ENCODE data around the gene CDHR2. TPM values are rescaled to one million over a fixed set of nuclear protein-coding genes. Genes with fewer than 3 reads are reported as not detected.
A peak's percentile ranks its signal among the peaks of the same experiment; 100 is the strongest.

Gene CDHR2
- total and polyA plus RNA-seq, 2 donors from 2014 or later = 4.2 to 8.0 TPM

DNA sequence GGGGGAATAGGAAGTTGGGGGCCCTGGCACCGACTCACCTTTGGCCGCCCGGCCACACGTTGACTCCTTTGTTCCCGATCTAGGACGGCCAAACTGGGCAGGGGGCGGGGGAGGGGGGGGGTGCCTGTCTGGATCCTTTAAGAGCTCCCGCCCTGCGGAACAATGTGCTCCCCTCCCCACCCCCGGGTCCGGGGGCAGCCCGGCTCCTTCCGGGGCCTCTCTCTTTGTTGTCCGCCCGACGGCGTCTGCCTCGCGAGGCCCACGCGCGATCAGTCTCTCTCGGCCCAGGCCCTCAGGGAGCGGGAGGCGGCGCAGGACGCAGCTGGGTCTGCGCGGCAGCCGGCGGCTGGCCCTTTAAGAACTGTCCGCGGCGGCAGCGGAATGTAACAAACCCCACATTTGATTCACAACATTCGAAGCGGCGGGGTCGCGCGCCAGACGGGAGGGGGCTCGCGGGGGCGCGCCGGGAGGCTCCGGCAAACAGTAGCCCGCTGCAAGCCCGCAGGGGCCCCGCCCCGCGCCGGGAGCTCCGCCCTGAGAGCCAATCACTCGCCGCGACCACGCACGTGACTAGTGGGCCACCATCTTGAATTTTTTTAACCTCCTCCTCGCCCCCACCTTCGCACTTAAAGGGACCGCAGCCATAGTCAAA, 12.1 kb upstream of the CDHR2 start, which contains the start of gene RNF44:
Gene RNF44 (minus strand): TSS at position 501 of the 652 bp plus-strand sequence. CDS start 4,930 bp downstream, outside the sequence.
- FAIRE-seq (no peak), DNase-seq (peak; percentile 99)
- Histone ChIP-seq H3K4me3 (ENCODE audit: low read length in 3 of 3) (peak within 1 kb of the TSS; percentile 84 to 99 (median 85)), H3K9me3 (ENCODE audit: control insufficient read depth in 2 of 3, insufficient read depth in 1 of 3, low read length in 3 of 3) (no peaks in the 10 kb centered on the region), H3K27me3 (ENCODE audit: control insufficient read depth, insufficient read depth, low read length) (no peaks in the 10 kb centered on the region), H3K27ac (ENCODE audit: low read depth in 2 of 2, low read length in 2 of 2) (peak within 1 kb of the TSS; percentile 96 to 98), H3K36me3 (ENCODE audit: control insufficient read depth in 2 of 3, insufficient read depth in 3 of 3, low read length in 3 of 3) (no peaks in the 10 kb centered on the region), H3K4me1 (ENCODE audit: control insufficient read depth in 2 of 3, insufficient read depth in 2 of 3, low read depth in 1 of 3, low read length in 3 of 3) (peaks cover 2 to 35% (median 13%) of the 10 kb centered on the region in 3 donors), H3K9ac (ENCODE audit: low read length in 3 of 3) (peak within 1 kb of the TSS; percentile 76 to 91 (median 83))
- TF ChIP-seq, protein P1, sequence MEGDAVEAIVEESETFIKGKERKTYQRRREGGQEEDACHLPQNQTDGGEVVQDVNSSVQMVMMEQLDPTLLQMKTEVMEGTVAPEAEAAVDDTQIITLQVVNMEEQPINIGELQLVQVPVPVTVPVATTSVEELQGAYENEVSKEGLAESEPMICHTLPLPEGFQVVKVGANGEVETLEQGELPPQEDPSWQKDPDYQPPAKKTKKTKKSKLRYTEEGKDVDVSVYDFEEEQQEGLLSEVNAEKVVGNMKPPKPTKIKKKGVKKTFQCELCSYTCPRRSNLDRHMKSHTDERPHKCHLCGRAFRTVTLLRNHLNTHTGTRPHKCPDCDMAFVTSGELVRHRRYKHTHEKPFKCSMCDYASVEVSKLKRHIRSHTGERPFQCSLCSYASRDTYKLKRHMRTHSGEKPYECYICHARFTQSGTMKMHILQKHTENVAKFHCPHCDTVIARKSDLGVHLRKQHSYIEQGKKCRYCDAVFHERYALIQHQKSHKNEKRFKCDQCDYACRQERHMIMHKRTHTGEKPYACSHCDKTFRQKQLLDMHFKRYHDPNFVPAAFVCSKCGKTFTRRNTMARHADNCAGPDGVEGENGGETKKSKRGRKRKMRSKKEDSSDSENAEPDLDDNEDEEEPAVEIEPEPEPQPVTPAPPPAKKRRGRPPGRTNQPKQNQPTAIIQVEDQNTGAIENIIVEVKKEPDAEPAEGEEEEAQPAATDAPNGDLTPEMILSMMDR (IDR thresholded peaks at IDR 0.05; ENCODE audit: borderline replicate concordance, extremely low read depth, insufficient read depth) = no peak
- intact Hi-C loops (cut with DNase I) = no loop called here

DNA sequence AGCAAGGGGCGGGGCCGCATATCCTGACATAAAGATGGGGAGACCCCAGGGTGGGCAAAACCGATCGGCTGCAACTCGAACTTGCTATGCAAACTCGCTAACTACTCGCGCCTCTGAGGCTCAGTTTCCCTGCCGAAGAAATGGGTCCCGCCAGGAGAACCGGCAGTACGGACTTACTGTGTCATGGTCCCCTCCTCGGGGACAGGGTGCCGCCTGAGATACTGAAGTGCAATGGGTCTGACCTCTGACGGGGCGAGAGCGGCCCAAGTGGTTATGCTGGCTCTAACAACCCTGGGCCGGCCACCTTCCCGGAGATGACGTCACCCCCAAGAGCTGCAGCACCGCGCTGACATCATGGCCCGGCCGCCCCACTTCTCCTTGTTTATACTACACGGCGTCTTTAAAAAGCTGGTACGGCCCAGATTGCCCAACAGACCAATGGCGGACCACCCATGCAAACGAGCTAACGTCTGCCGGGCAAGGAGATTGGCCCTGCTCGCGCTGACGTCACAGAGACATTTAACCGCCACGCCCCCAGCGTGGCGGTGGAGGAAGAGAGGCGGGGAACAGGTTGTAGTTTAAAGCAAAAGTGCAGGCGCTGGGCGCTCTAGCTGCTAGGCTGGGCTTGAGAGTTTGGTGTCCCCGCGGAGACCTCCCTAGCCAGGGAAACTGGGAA, 11.4 kb upstream of the CDHR2 start:
- DNase-seq (peak; percentile 99 to 100 (median 99)), FAIRE-seq (peak; percentile 89)
- Histone ChIP-seq H3K4me1 (ENCODE audit: control insufficient read depth in 2 of 3, insufficient read depth in 2 of 3, low read depth in 1 of 3, low read length in 3 of 3) (peaks cover 2 to 41% (median 13%) of the 10 kb centered on the region in 3 donors), H3K27me3 (ENCODE audit: control insufficient read depth, insufficient read depth, low read length) (no peaks in the 10 kb centered on the region), H3K27ac (ENCODE audit: low read depth in 2 of 2, low read length in 2 of 2) (peak overlapping the region; percentile 96 to 98), H3K36me3 (ENCODE audit: control insufficient read depth in 2 of 3, insufficient read depth in 3 of 3, low read length in 3 of 3) (no peaks in the 10 kb centered on the region), H3K4me3 (ENCODE audit: low read length in 3 of 3) (peak overlapping the region; percentile 84 to 99 (median 85)), H3K9me3 (ENCODE audit: control insufficient read depth in 2 of 3, insufficient read depth in 1 of 3, low read length in 3 of 3) (no peaks in the 10 kb centered on the region), H3K9ac (ENCODE audit: low read length in 3 of 3) (peak overlapping the region; percentile 57 to 91 (median 76))
- intact Hi-C loops (cut with DNase I) = no loop called here
- TF ChIP-seq, protein P1 (IDR thresholded peaks at IDR 0.05; ENCODE audit: borderline replicate concordance, extremely low read depth, insufficient read depth) = no peak

DNA sequence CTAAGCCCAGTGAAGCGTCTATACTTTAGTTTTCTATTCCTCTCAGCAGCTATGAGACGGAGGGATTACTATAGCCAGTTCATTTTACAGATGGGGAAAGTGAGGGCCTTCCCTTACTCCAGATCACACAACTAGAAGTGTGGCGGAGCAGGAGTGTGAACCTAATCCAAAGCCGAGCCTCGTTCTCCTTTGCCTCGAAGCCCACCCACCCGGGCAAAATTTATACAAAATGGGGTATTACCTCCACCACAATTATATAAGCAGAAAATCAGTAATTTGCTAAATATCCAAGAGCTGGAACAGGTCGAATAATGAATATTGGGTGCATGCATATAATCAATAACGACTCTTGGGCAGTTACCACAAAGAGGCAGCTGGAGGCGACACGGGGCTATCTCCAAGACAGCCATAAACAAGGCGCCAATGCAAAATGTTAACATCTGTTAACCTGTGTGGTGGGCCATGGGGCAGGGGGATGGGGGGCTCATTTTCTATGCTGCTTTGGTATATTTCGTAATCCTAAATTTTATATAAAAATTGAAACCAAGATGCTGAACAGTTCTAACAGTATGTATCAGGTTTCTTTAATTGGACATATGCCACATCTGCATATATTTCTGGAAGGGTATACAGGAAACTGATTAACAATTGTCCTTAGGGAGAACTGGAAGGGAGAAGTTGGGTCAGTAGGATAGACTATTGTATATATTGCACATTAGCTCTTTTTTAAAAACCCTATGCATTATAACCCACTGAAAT, 10.7 kb upstream of the CDHR2 start:
- Histone ChIP-seq H3K9ac (ENCODE audit: low read length in 3 of 3) (peak overlapping the region in 2 of 3 donors; percentile 3 to 33), H3K27me3 (ENCODE audit: control insufficient read depth, insufficient read depth, low read length) (no peaks in the 10 kb centered on the region), H3K4me3 (ENCODE audit: low read length in 3 of 3) (peak overlapping the region; percentile 45 to 47 (median 45)), H3K27ac (ENCODE audit: low read depth in 2 of 2, low read length in 2 of 2) (no peak overlapping the region), H3K4me1 (ENCODE audit: control insufficient read depth in 2 of 3, insufficient read depth in 2 of 3, low read depth in 1 of 3, low read length in 3 of 3) (peaks cover 2 to 34% (median 13%) of the 10 kb centered on the region in 3 donors), H3K9me3 (ENCODE audit: control insufficient read depth in 2 of 3, insufficient read depth in 1 of 3, low read length in 3 of 3) (no peaks in the 10 kb centered on the region), H3K36me3 (ENCODE audit: control insufficient read depth in 2 of 3, insufficient read depth in 3 of 3, low read length in 3 of 3) (no peaks in the 10 kb centered on the region)
- TF ChIP-seq, protein P1 (IDR thresholded peaks at IDR 0.05; ENCODE audit: borderline replicate concordance, extremely low read depth, insufficient read depth) = no peak
- intact Hi-C loops (cut with DNase I) = no loop called here
- FAIRE-seq (no peak), DNase-seq (peak in 1 of 5 donors; percentile 33)
